A673 (cell line): ENCODE data around the gene PERM1. TPM values are rescaled to one million over a fixed set of nuclear protein-coding genes. Genes with fewer than 3 reads are reported as not detected.
"Not testable (repeated sequence)": the region's sequence is repeated elsewhere in the genome, so short reads cannot be mapped to it uniquely, and the experiment has no call there.

Experiments used
- BruUV-seq: library from RNA; stranded (reverse); fragments of 400-500 nt; replicated peaks from 2 replicates; lab custom pipeline; 2021; lab: Mats Ljungman, UMichigan
- CTCF ChIA-PET: fragments of 300-600 bp; sonication (Branson Sonifier 250); formaldehyde crosslinking; loops from one replicate; lab custom pipeline; 2022; ENCODE audit warnings: antibody characterized with exemption; lab: Charles Lee
- POLR2A ChIA-PET: fragments of 300-600 bp; sonication (Branson Sonifier 250); formaldehyde crosslinking; loops from one replicate; lab custom pipeline; 2022; ENCODE audit warnings: antibody characterized with exemption; ENCODE audit not compliant: low non-redundant PET; lab: Charles Lee
- DNase-seq: peaks from one replicate; pipeline ENCODE4 v3.0.0-alpha.2; 2015; ENCODE audit warnings: low spot score
- H3K27ac ChIP-seq: fragments of 200-600 bp; sonication (generic); 2 replicates; pipeline ENCODE4 v1.5.1; 2016; ENCODE audit warnings: mixed run types, low read depth, mild to moderate bottlenecking, mixed read lengths, antibody characterized with exemption, low read length; ENCODE audit not compliant: poor library complexity, severe bottlenecking
- H3K27me3 ChIP-seq: fragments of 200-600 bp; sonication (generic); replicated peaks from 2 replicates; pipeline ENCODE4 v1.6.1; 2017; ENCODE audit warnings: mixed run types, low read depth, mild to moderate bottlenecking, mixed read lengths, antibody characterized with exemption, low read length; ENCODE audit not compliant: insufficient read depth, poor library complexity
- H3K36me3 ChIP-seq: fragments of 200-600 bp; sonication (generic); 2 replicates; pipeline ENCODE4 v1.6.1; 2016; ENCODE audit warnings: mixed run types, mild to moderate bottlenecking, mixed read lengths, antibody characterized with exemption, low read length; ENCODE audit not compliant: insufficient read depth, poor library complexity, severe bottlenecking
- H3K4me1 ChIP-seq: fragments of 200-600 bp; sonication (generic); 2 replicates; pipeline ENCODE4 v1.6.1; 2017; ENCODE audit warnings: mixed run types, mild to moderate bottlenecking, mixed read lengths, antibody characterized with exemption, low read length; ENCODE audit not compliant: insufficient read depth, poor library complexity, severe bottlenecking
- H3K4me3 ChIP-seq: fragments of 200-600 bp; sonication (generic); 2 replicates; pipeline ENCODE4 v1.5.1; 2016; ENCODE audit warnings: low read depth, mixed run types, mild to moderate bottlenecking, mixed read lengths, low read length; ENCODE audit not compliant: poor library complexity, severe bottlenecking
- H3K9me3 ChIP-seq: fragments of 200-600 bp; sonication (generic); 2 replicates; pipeline ENCODE4 v1.6.1; 2016; ENCODE audit warnings: mixed run types, low read depth, mild to moderate bottlenecking, mixed read lengths, antibody characterized with exemption, low read length; ENCODE audit not compliant: poor library complexity, severe bottlenecking
- CTCF ChIP-seq: fragments of 300-800, 200-600 bp; sonication (generic); conservative IDR thresholded peaks from 2 replicates; pipeline ENCODE4 v1.5.1; 2017; ENCODE audit warnings: low read depth, mild to moderate bottlenecking, antibody characterized with exemption, low read length, moderate library complexity, mixed read lengths
- EZH2 ChIP-seq: fragments of 200-600 bp; sonication (generic); IDR thresholded peaks from 2 replicates; pipeline ENCODE4 v1.6.1; 2017; ENCODE audit warnings: borderline replicate concordance, low read depth, mild to moderate bottlenecking, mixed read lengths, antibody characterized with exemption, low read length; ENCODE audit not compliant: poor library complexity, severe bottlenecking
- intact Hi-C: fragments of 100-400 bp; cut with micrococcal nuclease; formaldehyde crosslinking; loops from one replicate; pipeline ENCODE4 v1.10.0; 2022; ENCODE audit not compliant: unreplicated experiment
- total RNA-seq: library from RNA; stranded (reverse); gene quantifications from 2 replicates; pipeline ENCODE4 v1.2.3, GENCODE V29; 2021

The PERM1 gene
- total RNA-seq, 1 experiment from 2014 or later = not detected

DNA sequence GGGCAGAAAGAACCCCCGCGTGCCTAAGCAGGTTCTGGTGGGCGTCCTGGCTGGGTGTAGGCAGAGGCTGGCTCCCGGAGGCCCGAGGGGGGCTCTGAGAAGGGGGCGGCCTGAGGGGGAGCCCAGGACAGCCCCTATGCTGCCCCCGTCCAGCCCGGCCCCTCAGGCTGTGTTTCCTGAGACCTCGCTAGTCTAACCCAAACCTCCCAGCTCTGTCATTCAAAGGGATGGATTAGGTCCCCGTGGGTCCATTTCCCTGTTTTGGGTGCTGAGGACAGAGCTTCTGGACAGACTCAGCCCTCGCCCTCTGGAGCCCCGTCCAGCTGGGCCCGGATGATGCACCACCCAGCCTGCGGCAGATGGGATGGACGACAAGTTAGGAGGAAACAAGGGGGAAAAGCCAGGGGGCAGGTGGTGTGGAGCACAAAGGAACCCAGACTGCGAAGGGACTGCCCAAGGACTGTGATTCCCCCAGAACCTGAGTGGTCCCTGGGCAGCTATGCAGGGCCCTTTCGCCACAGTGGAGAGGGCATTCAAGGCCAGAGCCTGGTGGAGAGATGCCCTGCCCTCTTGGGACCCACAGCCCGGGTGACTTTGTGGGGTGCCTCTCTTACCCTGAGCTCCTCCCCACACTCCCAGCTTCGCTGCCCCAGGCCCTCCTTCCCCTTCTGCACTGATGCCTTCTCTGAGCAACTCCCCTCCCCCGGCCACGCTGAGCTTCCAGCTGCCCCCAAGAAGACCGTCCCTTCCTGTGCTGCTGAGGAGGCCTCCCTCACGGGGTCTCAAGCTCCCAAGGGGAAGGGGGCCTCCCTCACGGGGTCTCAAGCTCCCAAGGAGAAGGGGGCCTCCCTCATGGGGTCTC lies 15.2 kb upstream of the PERM1 start:
- no TSS peak for BruUV-seq
- CTCF ChIA-PET = no interaction called here
- TF ChIP-seq EZH2 (no peak), CTCF (no peak)
- no peak for DNase-seq
- H3K4me3 ChIP-seq = no peak overlapping the region
- no peaks in the 10 kb centered on the region for H3K27me3 ChIP-seq
- H3K4me1 ChIP-seq = peaks cover 12% of the 10 kb centered on the region
- H3K27ac ChIP-seq = no peak overlapping the region
- intact Hi-C loops = no loop called here
- POLR2A ChIA-PET = no interaction called here
- peaks cover under 1% of the 10 kb centered on the region for H3K9me3 ChIP-seq
- H3K36me3 ChIP-seq = no peaks in the 10 kb centered on the region

DNA sequence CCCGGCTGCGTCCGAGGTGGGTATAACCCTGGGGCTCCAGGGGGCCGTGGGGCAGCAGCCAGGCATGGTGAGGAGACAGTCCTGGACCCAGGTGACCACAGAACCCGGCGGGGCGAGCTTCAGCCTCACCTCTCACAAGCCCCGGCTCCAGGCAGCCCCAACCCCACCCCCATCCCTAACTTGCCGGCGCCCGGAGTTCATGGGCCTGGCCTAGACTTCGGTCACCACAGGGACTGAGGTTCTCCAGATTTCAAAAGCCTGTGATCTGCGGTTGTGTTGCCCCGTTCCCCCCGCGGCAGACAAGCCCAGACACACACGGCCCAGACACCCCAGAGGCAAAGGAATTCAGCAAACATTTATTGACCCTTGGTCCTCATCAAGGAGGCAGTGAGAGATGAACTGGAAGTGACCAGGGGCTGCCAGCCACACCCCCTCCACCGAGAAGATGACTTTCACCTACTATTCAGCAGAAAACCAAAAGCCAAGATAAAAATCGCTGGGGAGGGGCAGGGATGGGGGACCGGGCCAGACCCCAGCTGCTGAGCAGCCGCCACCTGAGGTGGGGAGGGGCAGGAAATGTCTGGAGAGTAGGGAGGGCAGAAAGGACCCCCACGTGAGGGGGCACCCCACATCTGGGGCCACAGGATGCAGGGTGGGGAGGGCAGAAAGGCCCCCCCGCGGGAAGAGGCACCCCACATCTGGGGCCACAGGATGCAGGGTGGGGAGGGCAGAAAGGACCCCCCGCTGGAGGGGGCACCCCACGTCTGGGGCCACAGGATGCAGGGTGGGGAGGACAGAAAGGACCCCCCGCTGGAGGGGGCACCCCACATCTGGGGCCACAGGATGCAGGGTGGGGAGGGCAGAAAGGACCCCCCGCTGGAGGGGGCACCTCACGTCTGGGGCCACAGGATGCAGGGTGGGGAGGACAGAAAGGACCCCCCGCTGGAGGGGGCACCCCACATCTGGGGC lies 14.1 kb upstream of the PERM1 start:
- POLR2A ChIA-PET = no interaction called here
- no peaks in the 10 kb centered on the region for H3K36me3 ChIP-seq
- TF ChIP-seq CTCF (no peak), EZH2 (no peak)
- peaks cover 5% of the 10 kb centered on the region for H3K4me1 ChIP-seq
- intact Hi-C loops = no loop called here
- H3K27me3 ChIP-seq = no peaks in the 10 kb centered on the region
- CTCF ChIA-PET = no interaction called here
- BruUV-seq = no TSS peak
- peaks cover 3% of the 10 kb centered on the region for H3K9me3 ChIP-seq
- H3K4me3 ChIP-seq = no peak overlapping the region
- no peak overlapping the region for H3K27ac ChIP-seq
- DNase-seq = no peak

GRCh38 chr1:994546-994945 lies 12.7 kb upstream of the PERM1 start:
- BruUV-seq, H3K9me3 ChIP-seq, H3K4me3 ChIP-seq, intact Hi-C loops, H3K27ac ChIP-seq, H3K27me3 ChIP-seq, H3K4me1 ChIP-seq, DNase-seq, H3K36me3 ChIP-seq: not testable (repeated sequence)
- ChIA-PET CTCF (interaction anchor here (0.7 kb wide), 1 partner anchor 9 kb away, joined by 6 read pairs; no protein-coding TSS in a partner anchor), POLR2A (interaction anchor here (0.6 kb wide), 1 partner anchor 13 kb away, joined by 4 read pairs; the partner anchor contains the start of gene PERM1)
